HG03460 (cell line): ENCODE measurements around the gene ASAH2.
"Not testable (repeated sequence)": the region's sequence is repeated elsewhere in the genome, so short reads cannot be mapped to it uniquely, and the experiment has no call there.

Source experiments
- ATAC-seq: cut with Tn5 transposase; IDR thresholded peaks from one replicate; pipeline ENCODE4 v1.9.1; 2021; ENCODE audit not compliant: unreplicated experiment

The ASAH2 gene

GRCh38 chr10:50260791-50261281 lies 9.5 kb upstream of the ASAH2 start:
- ATAC-seq: peak; percentile 100

GRCh38 chr10:50254479-50254878 lies 3.2 kb upstream of the ASAH2 start:
- no peak for ATAC-seq

- ATAC-seq: no peak
These were observed 1.0 kb downstream of the ASAH2 start for GRCh38 chr10:50250096-50250854.

- ATAC-seq: no peak
These were observed 2.7 kb downstream of the ASAH2 start for GRCh38 chr10:50248598-50248997.

GRCh38 chr10:50248062-50248461 lies 3.3 kb downstream of the ASAH2 start:
- no peak for ATAC-seq

- no peak for ATAC-seq
These were observed 7.1 kb downstream of the ASAH2 start for GRCh38 chr10:50244201-50244600.

GRCh38 chr10:50242777-50243176 lies 8.5 kb downstream of the ASAH2 start:
- no peak for ATAC-seq

GRCh38 chr10:50241478-50241877 lies 9.8 kb downstream of the ASAH2 start:
- not testable (repeated sequence) for ATAC-seq

- no peak for ATAC-seq
These were observed 16.8 kb downstream of the ASAH2 start for GRCh38 chr10:50234486-50234885.

GRCh38 chr10:50232261-50232639 lies 19.1 kb downstream of the ASAH2 start:
- ATAC-seq: no peak

GRCh38 chr10:50231515-50232260 lies 19.6 kb downstream of the ASAH2 start:
- ATAC-seq: no peak

- ATAC-seq: no peak
These were observed 21.9 kb downstream of the ASAH2 start for GRCh38 chr10:50229460-50229859.

- ATAC-seq: no peak
These were observed 22.6 kb downstream of the ASAH2 start for GRCh38 chr10:50228672-50229071.

- no peak for ATAC-seq
These were observed 24.7 kb downstream of the ASAH2 start for GRCh38 chr10:50226610-50227009.

GRCh38 chr10:50224330-50224952 lies 26.9 kb downstream of the ASAH2 start:
- ATAC-seq: peak; percentile 98

GRCh38 chr10:50222199-50222598 lies 29.1 kb downstream of the ASAH2 start:
- ATAC-seq: no peak

- no peak for ATAC-seq
These were observed 29.8 kb downstream of the ASAH2 start for GRCh38 chr10:50221470-50221869.

GRCh38 chr10:50219646-50220045 lies 31.7 kb downstream of the ASAH2 start:
- ATAC-seq: no peak

GRCh38 chr10:50219200-50219599 lies 32.1 kb downstream of the ASAH2 start:
- no peak for ATAC-seq

GRCh38 chr10:50216894-50217293 lies 34.4 kb downstream of the ASAH2 start:
- no peak for ATAC-seq

- ATAC-seq: no peak
These were observed 34.9 kb downstream of the ASAH2 start for GRCh38 chr10:50216418-50216817.

GRCh38 chr10:50211670-50212069 lies 39.6 kb downstream of the ASAH2 start:
- ATAC-seq: no peak
